HepG2 (cell line): Measurements from ENCODE around the gene ARHGAP9. TPM values are rescaled to one million over a fixed set of nuclear protein-coding genes. Genes with fewer than 3 reads are reported as not detected.
A peak's percentile ranks its signal among the peaks of the same experiment; 100 is the strongest.

Source experiments
- ARID4A ChIP-seq: sonication (generic); formaldehyde crosslinking; IDR thresholded peaks from 2 replicates; pipeline ENCODE4 v1.5.0; 2020; ENCODE audit warnings: mild to moderate bottlenecking, missing genetic modification reagents, borderline replicate concordance
- HMGXB4 ChIP-seq, 2 experiments: sonication (generic) in 1 of 2; formaldehyde crosslinking in 1 of 2; IDR thresholded peaks; 2 replicates each; pipeline versions ENCODE4 v1.4.0 to v1.6.1; 2018 to 2020; ENCODE audit warnings: missing genetic modification reagents in 2 of 2, borderline replicate concordance in 1 of 2, low read depth in 1 of 2, mild to moderate bottlenecking in 1 of 2, missing biosample characterization in 1 of 2
- LBX2 ChIP-seq: sonication (generic); formaldehyde crosslinking; IDR thresholded peaks from 2 replicates; pipeline ENCODE4 v1.5.0; 2020; ENCODE audit warnings: missing genetic modification reagents, mild to moderate bottlenecking, borderline replicate concordance
- MED13 ChIP-seq: sonication (generic); formaldehyde crosslinking; IDR thresholded peaks from 2 replicates; pipeline ENCODE4 v1.5.0; 2020; ENCODE audit warnings: missing genetic modification reagents
- NONO ChIP-seq, 2 experiments: fragments of 450-650 bp in 1 of 2; sonication (generic) in 1 of 2; formaldehyde crosslinking in 1 of 2; IDR thresholded peaks in 1 of 2; conservative IDR thresholded peaks in 1 of 2; 2 replicates each; pipeline versions ENCODE4 v1.6.1 to v1.8.0; 2017 to 2022; ENCODE audit warnings: mild to moderate bottlenecking in 1 of 2, missing genetic modification reagents in 1 of 2, moderate library complexity in 1 of 2
- POLR2AphosphoS5 ChIP-seq: IDR thresholded peaks from 2 replicates; pipeline ENCODE4 v1.6.1; 2012; ENCODE audit warnings: low read depth, low read length
- POLR2G ChIP-seq: fragments of 200-400 bp; formaldehyde crosslinking; IDR thresholded peaks from 2 replicates; pipeline ENCODE4 v1.6.1; 2018; ENCODE audit warnings: mild to moderate bottlenecking, low read depth, low read length, moderate library complexity
- RBFOX2 ChIP-seq: fragments of 200-400 bp; formaldehyde crosslinking; IDR thresholded peaks from 2 replicates; pipeline ENCODE4 v1.6.1; 2017; ENCODE audit warnings: low read depth, mild to moderate bottlenecking, low read length
- TAF1 ChIP-seq: sonication (generic); formaldehyde crosslinking; IDR thresholded peaks from 2 replicates; pipeline ENCODE4 v1.4.0; 2020; ENCODE audit warnings: missing genetic modification reagents
- TIGD3 ChIP-seq: sonication (generic); formaldehyde crosslinking; IDR thresholded peaks from 2 replicates; pipeline ENCODE4 v1.5.1; 2020; ENCODE audit warnings: mild to moderate bottlenecking, missing genetic modification reagents, borderline replicate concordance
- ZNF225 ChIP-seq: sonication (generic); formaldehyde crosslinking; IDR thresholded peaks from 2 replicates; pipeline ENCODE4 v1.4.0; 2020; ENCODE audit warnings: mild to moderate bottlenecking, missing genetic modification reagents
- ZNF263 ChIP-seq: sonication (generic); formaldehyde crosslinking; IDR thresholded peaks from 2 replicates; pipeline ENCODE4 v1.4.0; 2020; ENCODE audit warnings: missing genetic modification reagents
- ZNF510 ChIP-seq: sonication (generic); formaldehyde crosslinking; IDR thresholded peaks from 2 replicates; pipeline ENCODE4 v1.4.0; 2020; ENCODE audit warnings: low read depth, mild to moderate bottlenecking, missing genetic modification reagents
- ZNF550 ChIP-seq: sonication (generic); formaldehyde crosslinking; IDR thresholded peaks from 2 replicates; pipeline ENCODE4 v1.4.0; 2020; ENCODE audit warnings: mild to moderate bottlenecking, missing genetic modification reagents, borderline replicate concordance
- ZNF572 ChIP-seq: sonication (generic); formaldehyde crosslinking; IDR thresholded peaks from 2 replicates; pipeline ENCODE4 v1.5.1; 2020; ENCODE audit warnings: mild to moderate bottlenecking, missing genetic modification reagents
- ZNF607 ChIP-seq: sonication (generic); formaldehyde crosslinking; IDR thresholded peaks from 2 replicates; pipeline ENCODE4 v1.5.1; 2020; ENCODE audit warnings: missing genetic modification reagents, mild to moderate bottlenecking, borderline replicate concordance
- ZNF652 ChIP-seq: IDR thresholded peaks from 2 replicates; pipeline ENCODE4 v1.6.1; 2016; ENCODE audit warnings: low read depth, borderline replicate concordance
- ZNF678 ChIP-seq: sonication (generic); formaldehyde crosslinking; IDR thresholded peaks from 2 replicates; pipeline ENCODE4 v1.4.0; 2020; ENCODE audit warnings: mild to moderate bottlenecking, missing genetic modification reagents
- ZNF777 ChIP-seq: sonication (generic); formaldehyde crosslinking; IDR thresholded peaks from 2 replicates; pipeline ENCODE4 v1.4.0; 2020; ENCODE audit warnings: missing genetic modification reagents
- ZNF850 ChIP-seq: sonication (generic); formaldehyde crosslinking; conservative IDR thresholded peaks from 2 replicates; pipeline ENCODE4 v1.9.0; 2021; ENCODE audit warnings: mild to moderate bottlenecking, missing genetic modification reagents
- polyA plus RNA-seq, 8 experiments: library from polyadenylated mRNA; depleted of rRNA in 3 of 8; stranded (reverse) in 7 of 8; unstranded in 1 of 8; fragments of >200 nt; fragmentation: Illumina TruSeq in 4 of 8; extraction: Trizol in 4 of 8; gene quantifications; 2 replicates each; pipeline versions ENCODE4 v1.2.1 to v1.2.3, GENCODE V29; 2011 to 2016; ENCODE audit warnings: low read depth in 4 of 8, missing spikeins in 1 of 8, mixed read lengths in 1 of 8; ENCODE audit not compliant: insufficient read depth in 1 of 8
- total RNA-seq, 5 experiments: library from RNA; depleted of rRNA; stranded (reverse); fragments of >200 nt; fragmentation: Illumina TruSeq; extraction: Trizol; gene quantifications; 2 replicates each; pipeline ENCODE4 v1.2.3, GENCODE V29; 2016; ENCODE audit warnings: low read depth in 1 of 5

ARHGAP9 gene
- total and polyA plus RNA-seq, 2 of the 13 experiments (the other 11 are each of a cell fraction or from before 2014, with no cell fraction given) = 0.18 to 1.2 TPM

- TF ChIP-seq HMGXB4 (CRISPR knock-in tag; IDR thresholded peaks at IDR 0.05; ENCODE audit: borderline replicate concordance in 1 of 2, low read depth in 1 of 2) = peak in 1 of 2 experiments; percentile 7; a peak in 1 of 4 replicates
- TF ChIP-seq ZNF510 = 0 out of 2 replicates have a peak, but pooled peaks have one; percentile 52
- 0 out of 2 replicates have a peak, but pooled peaks have one; percentile 1 for TF ChIP-seq ZNF777 (CRISPR knock-in tag)
- TF ChIP-seq POLR2G = peak; percentile 4
- peak; percentile 65; the same call in 1 of the 2 replicates for TF ChIP-seq ZNF607 (CRISPR knock-in tag)
- TF ChIP-seq LBX2 (CRISPR knock-in tag) = no peak; the same call in 1 of the 2 replicates
- TF ChIP-seq RBFOX2 = peak; percentile 42; the same call in 1 of the 2 replicates
- no peak for TF ChIP-seq ZNF652
- TF ChIP-seq ARID4A (CRISPR knock-in tag) = peak; percentile 9; the same call in 1 of the 2 replicates
- no peak for TF ChIP-seq TIGD3 (CRISPR knock-in tag)
- TF ChIP-seq ZNF550 (CRISPR knock-in tag) = 0 out of 2 replicates have a peak, but pooled peaks have one; percentile 53
- TF ChIP-seq POLR2AphosphoS5 = peak; percentile 2; the same call in 1 of the 2 replicates
- peak; percentile 40; the same call in 1 of the 2 replicates for TF ChIP-seq TAF1 (CRISPR knock-in tag)
- TF ChIP-seq ZNF850 = no peak
- 0 out of 2 replicates have a peak, but pooled peaks have one; percentile 13 for TF ChIP-seq MED13 (CRISPR knock-in tag)
- TF ChIP-seq NONO (IDR thresholded peaks at IDR 0.05) = no peak
- 0 out of 2 replicates have a peak, but pooled peaks have one; percentile 10 for TF ChIP-seq NONO (CRISPR knock-in tag; conservative IDR thresholded peaks at IDR 0.05)
- peak; percentile 0; the same call in 1 of the 2 replicates for TF ChIP-seq ZNF263 (CRISPR knock-in tag)
- peak; percentile 38; the same call in 1 of the 2 replicates for TF ChIP-seq ZNF225 (CRISPR knock-in tag)
- 0 out of 2 replicates have a peak, but pooled peaks have one; percentile 63 for TF ChIP-seq ZNF572
- TF ChIP-seq ZNF678 (CRISPR knock-in tag) = 0 out of 2 replicates have a peak, but pooled peaks have one; percentile 54
Measured at GRCh38 chr12:57455374-57456144, 24.1 kb downstream of the ARHGAP9 start (continued).
